Stomach (tissue), 4 donors: ENCODE results near the gene NTNG1.

ENCODE experiments used
- EP300 ChIP-seq: sonication (generic); formaldehyde crosslinking; IDR thresholded peaks from one replicate; pipeline ENCODE4 v1.6.1; 2017; ENCODE audit warnings: antibody characterized with exemption
- POLR2A ChIP-seq, 4 donors: fragments of 450-650 bp; IDR thresholded peaks; one replicate each; pipeline ENCODE4 v1.6.1; 2016; ENCODE audit warnings: antibody characterized with exemption in 4 of 4, control low read depth in 2 of 4, mild to moderate bottlenecking in 1 of 4, moderate library complexity in 1 of 4
- POLR2AphosphoS5 ChIP-seq, 3 donors: sonication (generic); formaldehyde crosslinking; IDR thresholded peaks; one replicate each; pipeline ENCODE4 v1.6.1; 2016; ENCODE audit warnings: antibody characterized with exemption in 3 of 3
- TF ChIP-seq, protein P1 (sequence below), 7 experiments: fragments of 450-650 bp in 4 of 7; fragments of 200-600 bp in 3 of 7; sonication (generic) in 3 of 7; IDR thresholded peaks; one replicate each; pipeline ENCODE4 v1.5.1; 2016 to 2019; ENCODE audit warnings: antibody characterized with exemption in 7 of 7, control low read depth in 2 of 7, mild to moderate bottlenecking in 1 of 7

DNA sequence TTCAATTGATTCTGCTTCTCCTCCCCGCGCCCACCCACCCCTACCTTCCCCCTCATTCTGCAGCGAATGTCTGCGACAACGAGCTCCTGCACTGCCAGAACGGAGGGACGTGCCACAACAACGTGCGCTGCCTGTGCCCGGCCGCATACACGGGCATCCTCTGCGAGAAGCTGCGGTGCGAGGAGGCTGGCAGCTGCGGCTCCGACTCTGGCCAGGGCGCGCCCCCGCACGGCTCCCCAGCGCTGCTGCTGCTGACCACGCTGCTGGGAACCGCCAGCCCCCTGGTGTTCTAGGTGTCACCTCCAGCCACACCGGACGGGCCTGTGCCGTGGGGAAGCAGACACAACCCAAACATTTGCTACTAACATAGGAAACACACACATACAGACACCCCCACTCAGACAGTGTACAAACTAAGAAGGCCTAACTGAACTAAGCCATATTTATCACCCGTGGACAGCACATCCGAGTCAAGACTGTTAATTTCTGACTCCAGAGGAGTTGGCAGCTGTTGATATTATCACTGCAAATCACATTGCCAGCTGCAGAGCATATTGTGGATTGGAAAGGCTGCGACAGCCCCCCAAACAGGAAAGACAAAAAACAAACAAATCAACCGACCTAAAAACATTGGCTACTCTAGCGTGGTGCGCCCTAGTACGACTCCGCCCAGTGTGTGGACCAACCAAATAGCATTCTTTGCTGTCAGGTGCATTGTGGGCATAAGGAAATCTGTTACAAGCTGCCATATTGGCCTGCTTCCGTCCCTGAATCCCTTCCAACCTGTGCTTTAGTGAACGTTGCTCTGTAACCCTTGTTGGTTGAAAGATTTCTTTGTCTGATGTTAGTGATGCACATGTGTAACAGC, 339.9 kb downstream of the NTNG1 start:
- TF ChIP-seq, protein P1, sequence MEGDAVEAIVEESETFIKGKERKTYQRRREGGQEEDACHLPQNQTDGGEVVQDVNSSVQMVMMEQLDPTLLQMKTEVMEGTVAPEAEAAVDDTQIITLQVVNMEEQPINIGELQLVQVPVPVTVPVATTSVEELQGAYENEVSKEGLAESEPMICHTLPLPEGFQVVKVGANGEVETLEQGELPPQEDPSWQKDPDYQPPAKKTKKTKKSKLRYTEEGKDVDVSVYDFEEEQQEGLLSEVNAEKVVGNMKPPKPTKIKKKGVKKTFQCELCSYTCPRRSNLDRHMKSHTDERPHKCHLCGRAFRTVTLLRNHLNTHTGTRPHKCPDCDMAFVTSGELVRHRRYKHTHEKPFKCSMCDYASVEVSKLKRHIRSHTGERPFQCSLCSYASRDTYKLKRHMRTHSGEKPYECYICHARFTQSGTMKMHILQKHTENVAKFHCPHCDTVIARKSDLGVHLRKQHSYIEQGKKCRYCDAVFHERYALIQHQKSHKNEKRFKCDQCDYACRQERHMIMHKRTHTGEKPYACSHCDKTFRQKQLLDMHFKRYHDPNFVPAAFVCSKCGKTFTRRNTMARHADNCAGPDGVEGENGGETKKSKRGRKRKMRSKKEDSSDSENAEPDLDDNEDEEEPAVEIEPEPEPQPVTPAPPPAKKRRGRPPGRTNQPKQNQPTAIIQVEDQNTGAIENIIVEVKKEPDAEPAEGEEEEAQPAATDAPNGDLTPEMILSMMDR (IDR thresholded peaks at IDR 0.05) = no peak
- TF ChIP-seq POLR2AphosphoS5 (IDR thresholded peaks at IDR 0.05) = no peak
- TF ChIP-seq POLR2A (IDR thresholded peaks at IDR 0.05) = no peak
- no peak for TF ChIP-seq EP300
